Right lobe of liver (tissue), 4 donors: ENCODE data around the gene FBXO15.

Source experiments
- POLR2A ChIP-seq: fragments of 450-650 bp; IDR thresholded peaks from one replicate; pipeline ENCODE4 v1.6.1; 2017; ENCODE audit warnings: antibody characterized with exemption, mild to moderate bottlenecking
- TF ChIP-seq, protein P1 (sequence below), 4 donors: fragments of 200-600 bp in 3 of 4; fragments of 450-650 bp in 1 of 4; IDR thresholded peaks; one replicate each; pipeline versions ENCODE4 v1.5.1 to v1.8.0; 2016 to 2022; ENCODE audit warnings: antibody characterized with exemption in 4 of 4, mild to moderate bottlenecking in 2 of 4
- donor health status: DM: no; HTN: no; CAD: no.
- donor health status: DM: no; HTN: no; CAD: no.
- donor health status: DM: no; HTN: yes; CAD: no.

GRCh38 chr18:74116633-74117554 is 30.7 kb downstream of the FBXO15 start:
- TF ChIP-seq, protein P1, sequence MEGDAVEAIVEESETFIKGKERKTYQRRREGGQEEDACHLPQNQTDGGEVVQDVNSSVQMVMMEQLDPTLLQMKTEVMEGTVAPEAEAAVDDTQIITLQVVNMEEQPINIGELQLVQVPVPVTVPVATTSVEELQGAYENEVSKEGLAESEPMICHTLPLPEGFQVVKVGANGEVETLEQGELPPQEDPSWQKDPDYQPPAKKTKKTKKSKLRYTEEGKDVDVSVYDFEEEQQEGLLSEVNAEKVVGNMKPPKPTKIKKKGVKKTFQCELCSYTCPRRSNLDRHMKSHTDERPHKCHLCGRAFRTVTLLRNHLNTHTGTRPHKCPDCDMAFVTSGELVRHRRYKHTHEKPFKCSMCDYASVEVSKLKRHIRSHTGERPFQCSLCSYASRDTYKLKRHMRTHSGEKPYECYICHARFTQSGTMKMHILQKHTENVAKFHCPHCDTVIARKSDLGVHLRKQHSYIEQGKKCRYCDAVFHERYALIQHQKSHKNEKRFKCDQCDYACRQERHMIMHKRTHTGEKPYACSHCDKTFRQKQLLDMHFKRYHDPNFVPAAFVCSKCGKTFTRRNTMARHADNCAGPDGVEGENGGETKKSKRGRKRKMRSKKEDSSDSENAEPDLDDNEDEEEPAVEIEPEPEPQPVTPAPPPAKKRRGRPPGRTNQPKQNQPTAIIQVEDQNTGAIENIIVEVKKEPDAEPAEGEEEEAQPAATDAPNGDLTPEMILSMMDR (IDR thresholded peaks at IDR 0.05), result peak; percentile 45 to 68 (median 56)
- TF ChIP-seq POLR2A, result no peak
